ENCODE measurements around the gene TSHZ2. TPM values are rescaled to one million over a fixed set of nuclear protein-coding genes. Genes with fewer than 3 reads are reported as not detected.
A peak's percentile ranks its signal among the peaks of the same experiment; 100 is the strongest.
"Not testable (repeated sequence)": the region's sequence is repeated elsewhere in the genome, so short reads cannot be mapped to it uniquely, and the experiment has no call there.

The TSHZ2 gene
- total RNA-seq, 4 donors from 2014 or later: 1.0 to 3.5 (median 2.8) TPM

- TF ChIP-seq CTCF (IDR thresholded peaks at IDR 0.05 in 4 of 5, conservative IDR thresholded peaks at IDR 0.05 in 1 of 5) (no peak), POLR2A (IDR thresholded peaks at IDR 0.05) (no peak)
Observed at GRCh38 chr20:53503517-53503919, 531.4 kb downstream of the TSHZ2 start.

GRCh38 chr20:53504106-53504505 lies 531.9 kb downstream of the TSHZ2 start:
- H3K4me3 ChIP-seq; intact Hi-C loops (cut with DNase I; ENCODE audit: low total_unique reads); H3K27ac ChIP-seq; H3K27me3 ChIP-seq; in situ Hi-C loops (cut with MboI; ENCODE audit: low sequenced_read_pairs in 4 of 4); DNase-seq; H3K9me3 ChIP-seq; ATAC-seq; H3K36me3 ChIP-seq; H3K4me1 ChIP-seq: not testable (repeated sequence)

More at GRCh38 chr20:53503517-53503919, 531.4 kb downstream of the TSHZ2 start:
- Histone ChIP-seq H3K36me3 (no peaks in the 10 kb centered on the region), H3K4me3 (no peak overlapping the region), H3K27me3 (no peaks in the 10 kb centered on the region), H3K27ac (no peak overlapping the region), H3K9me3 (no peaks in the 10 kb centered on the region), H3K4me1 (no peaks in the 10 kb centered on the region)
- in situ Hi-C loops (cut with MboI; ENCODE audit: low sequenced_read_pairs in 4 of 4): no loop called here
- DNase-seq (no peak), ATAC-seq (no peak)
- intact Hi-C loops (cut with DNase I; ENCODE audit: low total_unique reads): no loop called here

- peak; percentile 39 to 52 for ATAC-seq
- H3K27me3 ChIP-seq: no peaks in the 10 kb centered on the region
- intact Hi-C loops (cut with DNase I; ENCODE audit: low total_unique reads) (no loop called here), in situ Hi-C loops (cut with MboI; ENCODE audit: low sequenced_read_pairs in 4 of 4) (no loop called here)
- no peaks in the 10 kb centered on the region for H3K9me3 ChIP-seq
- H3K4me3 ChIP-seq: no peak overlapping the region
- TF ChIP-seq CTCF (IDR thresholded peaks at IDR 0.05 in 4 of 5, conservative IDR thresholded peaks at IDR 0.05 in 1 of 5): no peak
- no peak for TF ChIP-seq POLR2A (IDR thresholded peaks at IDR 0.05)
- H3K4me1 ChIP-seq: no peaks in the 10 kb centered on the region
- no peak overlapping the region for H3K27ac ChIP-seq
- no peaks in the 10 kb centered on the region for H3K36me3 ChIP-seq
- DNase-seq: peak in 1 of 2 donors; percentile 15
Observed at GRCh38 chr20:53510262-53510661, 538.1 kb downstream of the TSHZ2 start.

- Histone ChIP-seq H3K36me3 (no peaks in the 10 kb centered on the region), H3K27me3 (no peaks in the 10 kb centered on the region), H3K4me3 (no peak overlapping the region), H3K4me1 (no peaks in the 10 kb centered on the region), H3K9me3 (no peaks in the 10 kb centered on the region), H3K27ac (no peak overlapping the region)
- DNase-seq: no peak
- TF ChIP-seq POLR2A (IDR thresholded peaks at IDR 0.05): no peak
- TF ChIP-seq CTCF (IDR thresholded peaks at IDR 0.05 in 4 of 5, conservative IDR thresholded peaks at IDR 0.05 in 1 of 5): no peak
- in situ Hi-C loops (cut with MboI; ENCODE audit: low sequenced_read_pairs in 4 of 4) (no loop called here), intact Hi-C loops (cut with DNase I; ENCODE audit: low total_unique reads) (no loop called here)
- ATAC-seq: no peak
Observed at GRCh38 chr20:53510704-53511103, 538.5 kb downstream of the TSHZ2 start.

GRCh38 chr20:53512076-53512475 lies 539.9 kb downstream of the TSHZ2 start:
- H3K27ac ChIP-seq: no peak overlapping the region
- H3K4me1 ChIP-seq: no peaks in the 10 kb centered on the region
- H3K4me3 ChIP-seq: no peak overlapping the region
- H3K27me3 ChIP-seq: no peaks in the 10 kb centered on the region
- TF ChIP-seq POLR2A (IDR thresholded peaks at IDR 0.05) (no peak), CTCF (IDR thresholded peaks at IDR 0.05 in 4 of 5, conservative IDR thresholded peaks at IDR 0.05 in 1 of 5) (no peak)
- in situ Hi-C loops (cut with MboI; ENCODE audit: low sequenced_read_pairs in 4 of 4) (no loop called here), intact Hi-C loops (cut with DNase I; ENCODE audit: low total_unique reads) (no loop called here)
- H3K9me3 ChIP-seq: no peaks in the 10 kb centered on the region
- DNase-seq (no peak), ATAC-seq (no peak)
- no peaks in the 10 kb centered on the region for H3K36me3 ChIP-seq
